HTERT RPE-1 (cell line): ENCODE measurements around the gene L3MBTL1.
"Not testable (repeated sequence)": the region's sequence is repeated elsewhere in the genome, so short reads cannot be mapped to it uniquely, and the experiment has no call there.

Experiments used
- in situ Hi-C: fragments of 300-500 bp; cut with MboI; formaldehyde crosslinking; loops from 4 replicates; pipeline ENCODE4 v1.14.3; 2020; ENCODE audit warnings: low sequenced_read_pairs

Gene L3MBTL1

GRCh38 chr20:43584448-43585136, 77.1 kb downstream of the L3MBTL1 start:
- in situ Hi-C loops = no loop called here

GRCh38 chr20:43586641-43587040, 79.1 kb downstream of the L3MBTL1 start:
- in situ Hi-C loops = no loop called here

- in situ Hi-C loops = not testable (repeated sequence)
Measured at GRCh38 chr20:43588526-43588925, 81.0 kb downstream of the L3MBTL1 start.

- in situ Hi-C loops = no loop called here
Measured at GRCh38 chr20:43590036-43590391, 82.5 kb downstream of the L3MBTL1 start.

GRCh38 chr20:43590392-43591303, 83.2 kb downstream of the L3MBTL1 start, which contains the start of gene IFT52:
Gene IFT52, plus strand, starts transcription at chr20:43590937. Its CDS starts 3,762 bp downstream, at chr20:43594699.
- in situ Hi-C loops = no loop called here
